GM18507 (cell line): ENCODE results near the gene RASSF5.

Experiments used
- DNase-seq: peaks from one replicate; pipeline ENCODE4 v3.0.0; 2011; ENCODE audit warnings: low read depth; ENCODE audit not compliant: insufficient read length; ENCODE audit errors: extremely low spot score
- FAIRE-seq: peaks from 2 replicates; lab custom pipeline; 2011; peaks lifted over from hg19 to GRCh38; lab: Jason Lieb, UNC

RASSF5 gene

DNA sequence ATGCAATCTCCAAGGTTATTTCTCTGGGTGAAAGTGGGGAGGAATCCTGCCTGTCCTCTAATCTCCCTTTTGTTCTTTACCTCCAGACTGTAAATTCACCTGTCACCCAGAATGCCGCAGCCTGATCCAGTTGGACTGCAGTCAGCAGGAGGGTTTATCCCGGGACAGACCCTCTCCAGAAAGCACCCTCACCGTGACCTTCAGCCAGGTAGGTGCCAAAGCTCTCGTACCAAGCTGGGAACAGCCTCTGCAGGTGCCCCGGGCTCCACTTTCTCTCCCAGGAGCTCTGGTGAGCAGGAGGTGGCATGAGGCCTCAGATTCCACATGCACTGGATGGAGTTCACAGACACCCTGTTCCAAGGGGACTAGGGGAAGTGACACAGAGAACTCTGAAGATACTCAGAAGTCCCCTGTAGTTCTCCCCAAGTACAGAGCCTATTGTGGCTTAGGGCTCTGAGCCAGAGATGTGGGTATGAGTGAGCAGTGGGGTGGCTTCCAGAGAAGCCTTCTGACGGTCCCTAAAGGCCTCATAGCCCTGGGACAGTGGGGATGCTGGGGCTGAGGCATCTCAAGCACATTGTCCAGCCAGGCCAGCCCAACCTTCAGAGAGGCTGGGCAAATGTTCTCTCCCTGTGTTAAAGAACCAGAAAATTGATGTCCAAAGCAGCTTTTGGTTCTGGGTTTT lies 30.9 kb downstream of the RASSF5 start:
- FAIRE-seq (no peak), DNase-seq (no peak)

DNA sequence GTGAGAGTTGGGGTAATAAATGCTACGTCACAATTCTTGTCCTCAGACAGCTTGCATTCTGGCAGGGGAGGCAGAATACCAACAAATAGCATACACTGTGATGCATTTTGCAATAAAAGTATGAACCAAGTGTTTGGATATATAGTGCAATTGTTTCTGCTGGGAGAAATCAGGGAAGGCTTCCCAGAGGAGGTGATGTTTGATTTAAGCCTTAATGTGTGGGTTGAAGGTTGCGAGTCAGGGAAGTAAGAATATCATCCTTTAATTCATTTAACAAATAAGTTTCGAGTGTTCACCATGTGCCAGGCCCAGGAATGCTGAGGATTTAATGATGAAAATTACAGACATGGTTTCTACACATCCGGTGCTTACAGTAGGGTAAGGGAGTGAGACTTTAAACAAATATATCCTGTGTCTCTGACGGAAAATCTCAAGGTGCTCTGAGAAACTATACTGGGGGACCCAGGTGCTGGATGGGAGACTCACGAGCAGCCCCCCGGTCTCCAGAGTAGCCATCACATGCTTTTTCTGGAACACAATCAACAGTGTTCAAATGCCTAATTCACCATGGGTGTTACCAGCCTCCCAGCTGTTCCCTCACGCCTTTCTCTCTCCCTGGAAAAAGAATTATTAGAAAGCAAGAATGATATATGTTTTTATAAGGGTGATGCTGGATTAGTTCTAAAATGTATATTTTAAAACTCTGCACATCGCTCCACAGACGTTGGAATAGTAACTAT lies 31.7 kb downstream of the RASSF5 start:
- no peak for FAIRE-seq
- DNase-seq: no peak

DNA sequence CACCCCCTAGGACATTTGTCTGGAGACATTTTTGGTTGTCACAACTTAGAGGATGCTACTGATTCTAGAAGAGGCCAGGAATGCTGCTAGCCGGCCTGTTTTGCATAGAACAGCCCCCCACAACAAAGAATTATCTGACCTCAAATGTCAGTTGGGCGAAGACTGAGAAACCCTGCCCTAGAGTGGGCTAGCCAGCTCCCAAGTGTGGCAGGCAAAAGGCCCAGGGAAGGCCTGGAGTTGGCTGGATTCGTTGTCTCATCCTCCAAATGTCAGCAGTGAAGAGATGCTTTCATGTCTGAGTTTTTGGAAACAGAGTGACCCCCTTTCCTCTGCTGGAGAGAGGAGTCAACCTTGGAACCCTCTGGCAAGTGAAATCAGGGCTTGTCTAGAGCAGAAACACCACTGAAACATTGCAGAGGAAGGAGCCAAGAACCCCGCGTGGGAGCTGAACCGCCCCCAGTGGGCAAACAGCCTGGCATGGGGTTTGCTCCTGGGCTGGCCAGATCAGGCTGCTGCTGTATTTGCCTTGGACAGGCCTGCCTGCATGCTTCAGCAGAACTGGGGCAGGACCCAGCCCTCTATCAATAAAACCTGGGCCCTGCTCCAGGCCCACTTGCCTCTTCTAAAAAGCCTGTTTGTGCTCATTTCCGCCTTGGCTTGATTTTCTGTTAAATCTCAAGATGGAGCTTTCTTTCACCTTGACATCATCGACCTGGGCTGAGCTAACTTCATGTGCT lies 32.9 kb downstream of the RASSF5 start:
- no peak for FAIRE-seq
- DNase-seq: no peak

DNA sequence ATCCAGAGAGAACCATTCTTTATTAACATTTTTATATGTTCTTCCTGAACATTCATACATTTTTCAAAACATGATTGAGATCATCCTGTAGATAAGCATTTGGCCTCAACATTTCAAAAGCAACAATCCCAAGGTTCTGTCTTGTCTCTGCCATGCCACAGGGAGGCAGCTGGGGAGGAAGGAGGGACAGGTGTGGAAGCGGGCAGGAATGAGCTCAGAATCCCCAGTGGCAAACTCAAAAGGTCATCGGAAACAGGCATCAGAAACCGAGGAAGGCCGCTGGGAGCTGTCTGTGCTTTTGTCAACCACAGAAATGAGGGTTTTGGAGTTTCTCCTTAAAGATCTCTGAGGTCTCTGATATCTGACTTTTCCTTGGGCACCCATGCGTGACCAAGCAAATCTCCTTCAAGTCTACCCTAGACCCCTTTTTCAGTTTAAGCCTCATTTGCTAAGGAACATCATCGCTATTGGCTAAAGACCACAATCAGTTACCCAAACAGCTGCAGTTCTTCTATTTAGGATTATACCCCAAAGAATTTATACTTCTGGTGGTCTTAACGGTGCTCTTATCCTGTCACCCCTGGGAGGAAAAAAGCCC lies 34.0 kb downstream of the RASSF5 start:
- FAIRE-seq (no peak), DNase-seq (no peak)

DNA sequence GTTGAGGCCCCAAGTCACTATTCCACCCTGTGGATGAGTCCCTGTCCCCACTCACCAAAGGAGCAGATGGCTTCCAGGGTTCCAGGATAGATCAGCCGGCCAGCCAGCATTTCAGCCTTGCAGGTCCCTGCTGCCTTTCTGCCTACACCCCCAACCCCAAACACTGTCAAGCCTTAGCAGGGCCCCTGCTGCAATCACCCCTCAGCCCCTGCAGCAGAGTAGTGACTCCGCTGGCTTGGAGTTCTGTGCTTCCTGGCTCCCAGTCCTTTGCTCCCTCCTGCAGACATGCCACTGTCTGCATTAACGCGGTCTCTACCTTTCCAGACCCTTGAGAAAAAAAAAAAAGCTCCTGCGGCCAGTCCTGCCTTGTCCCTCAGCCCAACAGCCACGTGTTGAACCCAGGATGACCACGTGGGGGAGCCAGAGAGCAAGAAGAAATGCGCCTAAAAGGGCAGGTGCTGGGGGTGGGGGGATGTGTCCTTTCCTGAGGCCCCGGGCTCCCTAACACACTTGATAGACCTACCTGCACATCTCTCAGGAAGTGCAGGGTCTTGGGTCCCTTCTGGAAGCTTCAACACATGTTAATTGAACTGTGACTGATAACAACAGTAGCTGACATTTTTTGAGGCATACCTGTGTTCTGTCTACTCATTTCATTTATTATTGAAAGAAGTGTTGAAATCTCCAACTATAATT lies 37.4 kb downstream of the RASSF5 start:
- peak; percentile 67 for DNase-seq
- peak; percentile 82 for FAIRE-seq

DNA sequence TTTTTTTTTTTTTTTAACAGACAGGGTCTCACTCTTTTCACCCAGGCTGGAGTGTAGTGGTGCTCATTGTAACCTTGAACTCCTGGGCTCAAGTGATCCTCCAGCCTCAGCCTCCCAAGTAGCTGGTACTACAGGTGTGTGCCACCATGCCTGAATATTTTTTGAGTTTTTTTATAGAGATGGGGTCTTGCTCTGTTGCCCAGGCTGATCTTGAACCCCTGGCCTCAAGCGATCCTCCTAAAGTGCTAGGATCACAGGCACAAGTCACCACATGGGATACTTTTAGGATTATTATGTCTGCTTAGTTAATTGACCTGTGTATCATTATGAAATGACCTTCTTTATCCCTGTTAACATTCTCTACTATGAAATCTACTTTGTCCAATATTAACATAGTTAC lies 38.0 kb downstream of the RASSF5 start:
- no peak for FAIRE-seq
- no peak for DNase-seq

DNA sequence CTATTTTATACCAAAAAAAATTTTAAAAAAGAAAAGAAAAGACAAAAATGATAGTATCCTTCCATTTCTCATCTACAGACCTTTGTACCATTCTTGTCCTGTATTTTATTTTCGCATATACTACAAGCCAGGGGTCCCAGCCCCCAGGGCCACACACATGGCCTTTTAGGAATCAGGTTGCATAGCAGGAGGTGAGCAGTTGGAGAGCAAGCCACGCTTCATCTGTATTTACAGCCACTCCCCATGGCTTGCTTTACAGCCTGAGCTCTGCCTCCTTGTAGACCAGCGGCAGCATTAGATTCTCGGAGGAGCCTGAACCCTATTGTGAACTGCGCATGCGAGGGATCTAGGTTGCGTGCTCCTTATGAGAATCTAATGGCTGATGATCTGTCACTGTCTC lies 39.8 kb downstream of the RASSF5 start:
- FAIRE-seq: no peak
- DNase-seq: no peak

DNA sequence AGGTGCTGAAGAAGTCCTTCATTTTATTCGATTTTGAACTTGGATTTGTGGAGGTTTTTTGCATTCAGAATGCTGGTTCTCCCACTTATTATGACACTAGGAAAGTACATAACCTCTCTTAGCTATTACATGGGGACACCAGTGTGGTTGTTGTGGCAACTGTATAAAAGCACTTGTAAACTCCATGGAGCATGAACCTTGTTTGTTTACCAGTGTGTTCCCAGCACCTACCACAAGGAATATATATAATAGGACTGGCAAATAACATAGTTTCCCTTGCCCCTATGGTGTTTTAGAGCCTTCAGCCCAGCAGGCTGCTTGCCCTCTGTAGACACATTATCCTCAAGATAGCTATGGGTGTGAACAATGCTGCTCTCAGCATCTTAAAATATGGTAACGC lies 43.1 kb downstream of the RASSF5 start:
- FAIRE-seq: no peak
- no peak for DNase-seq

DNA sequence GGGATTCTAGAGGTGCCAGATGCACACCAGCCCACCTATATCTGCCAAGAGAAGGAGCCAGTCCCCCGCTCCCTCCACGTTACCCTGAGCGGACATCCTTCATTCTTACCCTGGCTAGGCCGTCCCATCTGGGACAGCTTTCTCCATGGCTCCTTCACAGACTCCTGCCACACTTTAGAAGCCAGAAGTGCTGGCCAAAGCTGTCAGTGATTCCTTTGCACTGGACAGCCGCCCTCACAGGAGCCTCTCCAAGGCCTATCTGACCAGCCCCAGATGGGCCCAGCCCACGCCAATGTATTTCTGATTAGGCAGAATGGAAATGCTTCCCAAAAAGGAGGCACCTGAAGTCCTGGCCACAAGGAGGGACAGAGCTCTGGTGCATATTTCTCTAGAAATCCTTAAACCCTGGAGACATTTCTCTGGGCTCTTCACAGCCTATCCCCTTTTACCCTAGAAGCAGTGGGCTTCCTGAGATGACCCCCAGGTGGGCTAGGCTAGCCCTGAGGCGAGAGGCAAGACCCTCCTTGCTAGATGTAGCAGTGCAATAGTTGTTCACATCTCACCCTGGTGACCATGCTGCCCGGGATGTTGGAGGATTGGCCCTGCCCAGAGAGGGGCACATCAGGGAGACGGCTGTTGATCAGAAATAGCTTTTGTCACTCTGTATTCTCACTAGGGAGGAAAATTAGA lies 44.1 kb downstream of the RASSF5 start:
- FAIRE-seq: no peak
- DNase-seq: no peak

DNA sequence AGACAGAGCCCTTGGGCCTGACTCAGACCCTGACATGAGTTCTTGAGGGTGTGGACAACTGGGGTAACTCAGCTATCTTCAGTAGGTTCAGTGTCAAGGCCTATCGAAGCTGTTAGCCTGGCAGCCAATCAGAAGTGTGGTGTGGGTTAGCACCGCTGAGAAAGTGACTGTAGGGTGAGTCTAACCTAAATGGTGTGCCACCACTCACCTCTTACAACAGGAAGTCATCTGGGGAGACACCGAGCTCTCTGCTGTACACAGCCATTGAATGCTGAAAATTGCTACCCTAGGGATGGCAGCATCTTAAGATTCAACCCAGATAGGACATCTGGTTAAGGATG lies 44.6 kb downstream of the RASSF5 start:
- DNase-seq (no peak), FAIRE-seq (no peak)

DNA sequence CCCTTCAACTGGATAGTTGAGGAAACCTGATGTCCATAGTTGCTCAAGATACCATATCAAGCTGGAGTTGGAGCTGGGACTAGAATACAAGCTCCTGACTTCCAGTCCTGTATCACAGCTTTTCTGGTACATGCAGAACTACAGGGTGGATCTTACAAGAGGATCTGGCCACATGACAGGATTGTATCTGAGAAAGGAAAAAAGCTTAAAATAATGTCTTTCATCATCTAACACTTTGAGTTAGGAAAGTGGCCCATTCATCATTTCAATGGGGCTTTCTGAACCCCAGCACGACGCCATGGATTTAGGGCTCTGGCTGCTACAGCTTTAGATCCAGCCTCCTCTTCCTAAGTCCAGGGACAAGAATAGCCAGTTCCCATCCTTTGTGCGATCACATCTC lies 46.9 kb downstream of the RASSF5 start:
- no peak for FAIRE-seq
- DNase-seq: no peak

DNA sequence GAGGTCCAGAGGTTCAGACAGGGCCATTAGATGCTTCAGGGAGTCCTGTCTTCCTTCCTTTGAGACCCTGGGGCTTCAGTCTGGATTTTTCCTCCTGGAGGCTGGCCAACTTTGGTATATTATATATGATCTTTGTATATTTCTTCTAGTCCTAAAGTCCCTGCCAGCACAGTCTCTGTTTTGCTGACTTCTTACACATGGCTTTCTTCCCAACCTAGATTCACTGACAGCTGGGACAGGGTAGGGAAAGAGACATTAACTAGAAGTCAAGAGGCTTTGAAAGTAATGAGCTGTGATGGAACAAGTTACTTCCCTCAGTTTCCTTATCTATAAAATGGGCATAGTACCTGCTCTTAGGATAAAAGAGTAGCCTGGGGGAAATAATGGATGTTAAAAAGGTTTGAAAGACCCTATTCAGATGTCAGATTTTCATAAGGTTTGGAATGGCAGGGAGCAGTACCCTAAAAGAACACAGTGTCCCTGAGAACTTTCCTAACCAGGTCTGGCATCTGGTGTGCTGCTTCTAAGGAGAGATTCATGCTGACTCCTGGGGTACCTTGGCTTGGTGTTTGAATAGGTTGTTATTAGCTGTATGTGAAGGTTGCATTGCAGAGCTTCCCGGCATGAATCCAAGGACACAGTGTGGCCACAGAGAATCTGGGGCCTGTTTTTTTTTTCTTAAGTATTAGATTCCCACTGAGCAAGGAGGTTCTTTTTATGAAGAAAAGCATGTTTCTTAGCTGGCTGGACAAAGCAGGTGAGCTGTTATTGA lies 47.6 kb downstream of the RASSF5 start:
- FAIRE-seq: no peak
- no peak for DNase-seq

DNA sequence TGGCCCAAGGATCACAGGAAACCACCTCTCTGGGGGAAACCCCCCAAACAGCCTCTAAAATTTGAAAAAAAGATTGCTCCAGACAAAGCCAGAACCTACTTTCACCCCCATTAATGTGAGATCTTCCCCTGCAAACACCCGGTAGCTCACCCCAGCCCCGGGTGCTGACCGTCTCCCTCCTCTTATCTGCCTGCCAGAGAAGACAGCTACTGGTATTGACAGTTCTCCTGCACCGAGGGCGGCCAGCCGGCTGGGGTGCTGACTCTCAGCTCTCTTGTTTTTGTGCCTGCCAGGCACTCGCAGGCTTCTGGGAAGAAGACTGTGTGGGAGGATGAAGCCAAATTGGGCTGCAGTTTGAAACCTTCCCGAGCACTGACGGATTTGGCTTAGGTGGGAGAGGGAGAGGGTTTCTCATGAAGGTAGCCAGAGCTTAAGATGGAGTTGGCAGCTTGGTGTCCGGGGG lies 48.2 kb downstream of the RASSF5 start:
- DNase-seq: no peak
- peak; percentile 48 for FAIRE-seq

DNA sequence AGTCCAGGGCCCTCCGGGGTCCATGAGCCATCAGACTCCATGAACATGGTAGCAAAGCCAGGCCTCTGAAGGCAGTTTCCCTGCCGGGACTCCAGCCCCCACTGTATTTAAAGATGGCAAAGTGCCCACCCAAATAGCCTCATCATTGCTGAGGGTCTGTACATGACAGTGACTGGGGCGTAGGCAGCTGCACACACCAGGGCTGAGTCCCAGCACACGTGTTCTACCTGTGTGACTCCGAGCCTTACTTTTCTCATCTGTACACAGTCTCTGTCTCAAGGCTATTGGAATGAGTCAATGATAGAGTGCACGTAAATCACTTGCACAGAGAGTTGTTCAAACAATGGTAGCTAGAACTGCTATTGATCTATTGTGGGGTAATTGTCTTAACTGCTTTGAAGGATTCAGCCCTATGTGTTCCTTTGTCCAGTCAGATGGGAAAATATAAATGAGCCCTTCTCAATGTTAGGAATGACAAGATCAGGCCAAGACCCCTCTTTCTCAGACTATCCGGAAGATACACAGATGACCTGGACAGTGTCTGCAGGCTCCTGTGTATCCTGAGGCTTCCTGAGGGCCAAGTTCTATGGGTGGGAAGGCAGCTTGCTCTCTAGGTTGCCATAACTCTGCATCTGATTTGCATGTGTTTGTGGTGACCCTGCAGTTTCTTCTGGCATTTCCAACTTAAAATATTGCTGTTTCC lies 48.9 kb downstream of the RASSF5 start:
- DNase-seq: no peak
- peak; percentile 61 for FAIRE-seq

DNA sequence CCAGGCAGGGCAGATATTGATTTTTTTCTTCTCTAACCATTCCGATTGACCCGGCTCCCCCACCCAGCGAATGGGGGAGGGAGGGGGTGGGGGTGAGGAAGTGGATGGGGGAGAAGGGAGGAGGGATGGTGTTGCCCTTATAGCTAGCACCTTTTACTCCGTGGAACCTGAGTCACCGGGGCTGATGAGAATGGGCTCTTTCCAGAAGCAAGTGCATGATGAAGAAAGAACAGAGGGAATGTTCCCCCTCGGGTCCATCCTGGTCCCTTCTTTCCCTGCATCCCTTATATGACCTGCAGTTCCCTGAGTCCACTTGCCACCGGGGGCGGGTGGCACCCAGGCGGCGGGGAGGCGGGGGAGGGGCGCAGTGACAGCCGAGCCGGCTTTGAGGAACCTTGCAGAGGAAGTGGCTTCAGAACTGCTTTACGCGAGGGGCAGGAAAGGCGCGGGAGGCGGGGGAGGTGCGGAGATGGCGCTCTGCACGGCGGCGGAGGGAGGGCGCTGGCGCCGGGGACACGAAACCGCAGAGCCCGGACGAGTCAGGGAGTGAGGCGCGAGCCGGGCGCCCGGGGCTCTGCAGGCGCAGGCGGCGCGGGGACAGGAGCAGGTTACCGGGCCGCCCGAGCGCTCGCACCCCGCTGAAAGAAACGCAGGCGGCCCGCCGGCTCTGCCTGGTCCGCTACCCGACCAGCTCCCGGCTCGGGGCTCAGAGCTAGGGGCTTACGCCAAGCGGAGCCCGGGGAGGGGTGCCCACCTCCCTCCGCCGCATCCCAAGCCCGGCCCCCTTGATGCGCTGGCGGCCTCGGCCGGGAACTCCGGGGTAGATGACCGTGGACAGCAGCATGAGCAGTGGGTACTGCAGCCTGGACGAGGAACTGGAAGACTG lies 49.7 kb downstream of the RASSF5 start:
- DNase-seq (peak; percentile 65), FAIRE-seq (peak; percentile 82)

DNA sequence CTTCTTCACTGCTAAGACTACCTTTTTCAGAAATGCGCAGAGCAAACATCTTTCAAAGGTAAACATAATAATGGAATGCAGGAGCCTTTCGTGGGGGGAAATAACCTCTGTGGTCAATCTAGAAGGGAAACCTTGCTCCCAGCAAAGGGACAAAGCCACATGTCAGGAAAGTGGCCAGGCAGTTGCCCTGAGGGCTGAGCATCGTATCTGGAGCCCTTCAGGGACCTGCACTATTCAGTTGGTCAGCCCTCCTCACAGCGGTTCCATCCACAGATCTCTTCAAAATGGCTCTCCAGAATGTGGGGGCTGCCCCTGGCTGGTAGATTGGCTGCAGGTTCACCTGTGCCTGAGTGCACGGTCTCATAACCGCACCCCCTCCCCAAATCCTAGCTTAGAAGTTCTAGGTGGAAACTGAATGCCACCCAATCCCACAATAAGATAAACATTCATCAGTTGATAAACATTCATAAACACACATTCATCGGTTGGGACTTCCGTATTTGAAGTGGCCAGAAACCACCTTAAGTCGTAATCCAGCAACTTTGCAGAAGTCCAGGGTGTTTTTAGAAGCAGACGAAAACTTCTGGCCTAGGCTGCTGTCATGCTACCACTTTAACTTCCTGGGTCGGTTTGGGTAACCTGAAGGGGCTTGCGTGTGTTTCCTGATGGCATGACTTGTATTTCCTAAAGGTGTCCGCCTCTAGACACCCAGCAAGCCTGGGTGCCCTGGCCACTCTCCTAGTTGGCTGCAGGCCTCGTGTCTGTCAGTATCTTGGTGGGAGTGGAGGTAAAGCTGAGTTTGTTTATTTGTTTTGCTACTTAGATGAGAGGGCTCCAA lies 50.5 kb downstream of the RASSF5 start:
- peak; percentile 75 for FAIRE-seq
- DNase-seq: no peak
